Lower lobe of right lung (tissue), 2 donors: Measurements from ENCODE around the gene MLANA. TPM values are rescaled to one million over a fixed set of nuclear protein-coding genes. Genes with fewer than 3 reads are reported as not detected.

Experiments used
- ATAC-seq, 2 donors: fragments of 200-7000 bp; cut with Tn5 transposase; one replicate each; pipeline ENCODE4 v1.9.1; 2020 to 2022; ENCODE audit warnings: mild to moderate bottlenecking in 2 of 2, moderate library complexity in 2 of 2
- DNase-seq: peaks from one replicate; pipeline ENCODE4 v3.0.0-alpha.2; 2020
- H3K27ac ChIP-seq: fragments of 200-600 bp; one replicate; pipeline ENCODE4 v1.8.0; 2022
- H3K27me3 ChIP-seq: fragments of 200-600 bp; one replicate; pipeline ENCODE4 v1.8.0; 2022; ENCODE audit warnings: low read depth
- H3K36me3 ChIP-seq: fragments of 200-600 bp; one replicate; pipeline ENCODE4 v1.8.0; 2022; ENCODE audit warnings: mild to moderate bottlenecking
- H3K4me1 ChIP-seq: fragments of 200-600 bp; one replicate; pipeline ENCODE4 v1.8.0; 2022
- H3K4me3 ChIP-seq: fragments of 200-600 bp; one replicate; pipeline ENCODE4 v1.8.0; 2022; ENCODE audit warnings: mild to moderate bottlenecking
- H3K9me3 ChIP-seq: fragments of 200-600 bp; one replicate; pipeline ENCODE4 v1.8.0; 2022
- intact Hi-C: fragments of 100-400 bp; cut with DNase I; formaldehyde crosslinking; loops from one replicate; pipeline ENCODE4 v1.11.0; 2022
- total RNA-seq: library from RNA; stranded (reverse); fragmentation: NEBNext Ultra II Directional; extraction: Animal tissue kit (Norgen Biotek cat#: 25700); gene quantifications from one replicate; pipeline ENCODE4 v1.2.1, GENCODE V29; 2021
- TF ChIP-seq, protein P1 (sequence below): fragments of 200-600 bp; IDR thresholded peaks from one replicate; pipeline ENCODE4 v1.8.0; 2022; ENCODE audit warnings: antibody characterized with exemption, mild to moderate bottlenecking
- donor health status: DM: no; HTN: yes; CAD: no; lungs with severe emphysema.

Gene MLANA
- total RNA-seq, 1 donor from 2014 or later = not detected

DNA sequence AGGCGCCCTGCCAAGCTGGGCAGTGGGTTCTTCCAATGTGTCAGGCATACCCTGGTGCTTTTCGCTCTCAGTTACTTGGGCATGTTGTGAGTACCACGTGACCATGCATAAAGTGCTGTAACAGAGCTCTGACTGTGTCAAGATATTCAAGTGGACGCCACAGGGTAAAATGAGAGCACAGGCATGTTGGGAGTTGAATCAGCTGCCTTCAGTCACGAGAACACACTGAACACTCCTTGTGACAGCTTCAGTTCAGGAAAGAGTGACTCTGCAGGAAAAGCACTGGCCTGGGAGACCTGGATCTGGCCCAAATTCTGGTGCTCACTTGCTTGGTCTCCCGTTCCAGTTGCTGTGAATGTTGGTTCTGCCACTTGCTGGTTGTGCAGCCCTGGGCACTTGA lies 5.1 kb downstream of the MLANA start:
- Histone ChIP-seq H3K27ac (no peak overlapping the region), H3K9me3 (no peaks in the 10 kb centered on the region), H3K4me3 (no peak overlapping the region), H3K27me3 (no peaks in the 10 kb centered on the region), H3K4me1 (no peaks in the 10 kb centered on the region), H3K36me3 (peaks cover 11% of the 10 kb centered on the region)
- TF ChIP-seq, protein P1, sequence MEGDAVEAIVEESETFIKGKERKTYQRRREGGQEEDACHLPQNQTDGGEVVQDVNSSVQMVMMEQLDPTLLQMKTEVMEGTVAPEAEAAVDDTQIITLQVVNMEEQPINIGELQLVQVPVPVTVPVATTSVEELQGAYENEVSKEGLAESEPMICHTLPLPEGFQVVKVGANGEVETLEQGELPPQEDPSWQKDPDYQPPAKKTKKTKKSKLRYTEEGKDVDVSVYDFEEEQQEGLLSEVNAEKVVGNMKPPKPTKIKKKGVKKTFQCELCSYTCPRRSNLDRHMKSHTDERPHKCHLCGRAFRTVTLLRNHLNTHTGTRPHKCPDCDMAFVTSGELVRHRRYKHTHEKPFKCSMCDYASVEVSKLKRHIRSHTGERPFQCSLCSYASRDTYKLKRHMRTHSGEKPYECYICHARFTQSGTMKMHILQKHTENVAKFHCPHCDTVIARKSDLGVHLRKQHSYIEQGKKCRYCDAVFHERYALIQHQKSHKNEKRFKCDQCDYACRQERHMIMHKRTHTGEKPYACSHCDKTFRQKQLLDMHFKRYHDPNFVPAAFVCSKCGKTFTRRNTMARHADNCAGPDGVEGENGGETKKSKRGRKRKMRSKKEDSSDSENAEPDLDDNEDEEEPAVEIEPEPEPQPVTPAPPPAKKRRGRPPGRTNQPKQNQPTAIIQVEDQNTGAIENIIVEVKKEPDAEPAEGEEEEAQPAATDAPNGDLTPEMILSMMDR = no peak
- DNase-seq (no peak), ATAC-seq (no peak)
- intact Hi-C loops = no loop called here

DNA sequence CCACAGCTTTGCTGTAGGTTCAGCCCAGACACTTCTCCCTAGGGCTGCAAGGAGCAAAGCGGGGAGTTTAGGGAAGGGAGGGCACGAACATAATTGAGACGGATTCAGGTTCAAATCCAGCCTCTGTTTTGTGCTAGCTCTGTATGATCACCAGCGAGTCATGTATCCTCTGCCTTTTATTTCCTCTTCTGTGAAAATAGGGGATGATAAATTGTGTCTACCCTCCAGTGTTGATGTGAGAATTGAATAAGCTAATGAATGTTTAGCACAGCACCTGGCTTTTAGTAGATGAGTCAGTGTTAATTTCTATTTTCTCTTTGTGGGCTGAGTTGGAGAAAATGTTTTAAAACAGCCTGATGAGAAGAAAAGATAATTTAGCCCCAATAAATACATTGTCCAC lies 6.2 kb downstream of the MLANA start:
- TF ChIP-seq, protein P1 = no peak
- H3K27me3 ChIP-seq = no peaks in the 10 kb centered on the region
- H3K9me3 ChIP-seq = no peaks in the 10 kb centered on the region
- ATAC-seq (no peak), DNase-seq (no peak)
- H3K4me1 ChIP-seq = no peaks in the 10 kb centered on the region
- H3K36me3 ChIP-seq = peaks cover 11% of the 10 kb centered on the region
- no peak overlapping the region for H3K27ac ChIP-seq
- no peak overlapping the region for H3K4me3 ChIP-seq
- intact Hi-C loops = no loop called here

DNA sequence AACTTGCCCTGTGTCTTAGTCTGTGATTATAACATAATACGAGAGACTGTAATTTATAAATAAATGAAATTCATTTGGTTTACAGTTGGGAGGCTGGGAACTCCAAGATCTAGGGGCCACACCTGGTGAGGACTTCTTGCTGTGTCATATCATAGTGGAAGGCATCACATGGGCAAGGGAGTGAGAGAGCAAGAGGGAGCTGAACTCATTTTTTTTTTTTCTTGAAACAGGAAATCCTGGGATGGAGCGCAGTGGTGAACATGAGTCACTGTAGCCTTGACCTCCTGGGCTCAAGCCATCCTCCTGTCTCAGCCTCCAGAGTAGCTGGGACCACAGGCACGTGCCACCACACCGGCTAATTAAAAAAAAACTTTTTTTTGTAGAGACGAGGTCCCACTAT lies 7.2 kb downstream of the MLANA start:
- intact Hi-C loops = no loop called here
- H3K27ac ChIP-seq = no peak overlapping the region
- ATAC-seq = no peak

DNA sequence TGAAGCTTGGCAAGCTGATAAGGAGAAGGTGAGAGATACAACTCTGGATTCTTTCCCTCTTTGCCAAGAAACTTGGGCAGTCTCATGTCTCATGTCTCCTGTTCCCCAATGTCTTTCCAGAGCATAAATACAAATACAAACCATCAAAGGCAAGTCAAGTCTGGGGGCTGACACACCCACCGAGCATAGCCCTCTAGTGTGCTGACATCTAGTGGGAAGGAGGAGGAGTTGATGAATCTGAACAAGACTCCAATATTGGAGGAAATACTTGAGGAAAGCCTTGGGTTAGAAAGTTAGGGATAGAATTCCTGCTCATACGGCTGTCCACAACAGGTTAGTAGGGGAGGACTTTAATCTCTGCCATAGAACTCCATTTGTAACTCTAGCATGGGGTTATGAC lies 8.6 kb downstream of the MLANA start:
- Histone ChIP-seq H3K27me3 (no peaks in the 10 kb centered on the region), H3K4me3 (no peak overlapping the region), H3K27ac (no peak overlapping the region), H3K36me3 (peaks cover 22% of the 10 kb centered on the region), H3K9me3 (no peaks in the 10 kb centered on the region), H3K4me1 (no peaks in the 10 kb centered on the region)
- ATAC-seq (no peak), DNase-seq (no peak)
- intact Hi-C loops = no loop called here
- TF ChIP-seq, protein P1 = no peak

More for the DNA sequence above, 7.2 kb downstream of the MLANA start:
- H3K27me3 ChIP-seq = no peaks in the 10 kb centered on the region
- peaks cover 11% of the 10 kb centered on the region for H3K36me3 ChIP-seq
- no peak overlapping the region for H3K4me3 ChIP-seq
- TF ChIP-seq, protein P1 = no peak
- no peaks in the 10 kb centered on the region for H3K4me1 ChIP-seq
- H3K9me3 ChIP-seq = no peaks in the 10 kb centered on the region
- DNase-seq = no peak

DNA sequence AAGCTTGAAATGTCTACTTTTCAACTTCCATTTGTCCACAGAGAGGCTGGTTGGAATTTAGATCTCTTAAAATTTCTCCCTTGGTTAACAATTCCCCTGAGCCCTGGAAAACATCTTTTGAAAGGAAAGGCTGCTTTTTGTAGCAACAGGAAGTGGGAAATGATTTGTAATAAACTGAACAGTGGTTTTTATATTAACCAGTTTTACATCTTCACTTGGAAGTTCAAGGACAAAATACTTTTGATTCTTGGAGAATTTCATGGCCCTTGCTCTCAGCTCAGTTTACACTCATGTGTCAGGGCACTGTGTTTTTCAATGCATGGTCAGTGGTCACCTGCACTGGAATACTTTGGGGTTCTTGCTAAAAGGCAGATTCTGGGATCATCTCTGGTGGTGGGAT lies 9.9 kb downstream of the MLANA start:
- Histone ChIP-seq H3K27ac (no peak overlapping the region), H3K27me3 (no peaks in the 10 kb centered on the region), H3K9me3 (no peaks in the 10 kb centered on the region), H3K36me3 (peaks cover 22% of the 10 kb centered on the region), H3K4me1 (no peaks in the 10 kb centered on the region), H3K4me3 (no peak overlapping the region)
- ATAC-seq (no peak), DNase-seq (no peak)
- TF ChIP-seq, protein P1 = no peak
- intact Hi-C loops = no loop called here

DNA sequence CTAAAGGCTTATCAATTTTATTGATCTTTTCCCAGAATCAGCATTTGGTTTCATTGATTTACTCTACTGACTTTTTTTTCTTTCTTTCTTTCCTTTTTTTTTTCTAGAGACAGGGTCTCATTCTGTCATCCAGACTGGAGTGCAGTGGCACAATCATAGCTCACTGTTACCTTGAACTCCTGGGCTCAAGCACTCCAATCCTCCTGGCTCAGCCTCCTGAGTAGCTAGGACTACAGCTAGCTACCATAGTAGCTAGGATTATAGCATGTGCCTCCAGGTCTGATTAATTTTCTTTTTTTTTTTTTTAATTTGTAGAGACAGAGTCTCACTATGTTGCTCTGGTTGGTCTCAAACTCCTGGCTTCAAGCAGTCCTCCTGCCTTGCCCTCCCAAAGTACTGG lies 11.7 kb downstream of the MLANA start:
- H3K27ac ChIP-seq = no peak overlapping the region
- ATAC-seq (no peak), DNase-seq (no peak)
- TF ChIP-seq, protein P1 = no peak
- no peaks in the 10 kb centered on the region for H3K27me3 ChIP-seq
- intact Hi-C loops = no loop called here
- peaks cover 11% of the 10 kb centered on the region for H3K36me3 ChIP-seq
- H3K9me3 ChIP-seq = no peaks in the 10 kb centered on the region
- H3K4me3 ChIP-seq = no peak overlapping the region
- H3K4me1 ChIP-seq = no peaks in the 10 kb centered on the region
